SK-N-SH (cell line): ENCODE results near the gene PACSIN2. TPM values are rescaled to one million over a fixed set of nuclear protein-coding genes. Genes with fewer than 3 reads are reported as not detected.

Experiments
- CTCF ChIA-PET: fragments of 300-600, 350-600 bp; formaldehyde crosslinking; extraction: SDS; loops from one replicate; lab custom pipeline; 2021; lab: Yijun Ruan, JAX
- POLR2A ChIA-PET: fragments of 350-600 bp; sonication (Branson Sonifier 250); formaldehyde crosslinking; extraction: SDS; loops from one replicate; lab custom pipeline; 2020; ENCODE audit warnings: antibody characterized with exemption, inconsistent platforms; lab: Yijun Ruan, JAX
- DNase-seq: peaks from one replicate; pipeline ENCODE4 v3.0.0; 2012
- H2AFZ ChIP-seq: fragments of 200-600 bp; sonication (generic); 2 replicates; pipeline ENCODE4 v1.8.1; 2016; ENCODE audit warnings: antibody characterized with exemption, mild to moderate bottlenecking, low read depth
- H3F3A ChIP-seq: fragments of 200-600 bp; sonication (generic); replicated peaks from 2 replicates; pipeline ENCODE3; 2016; ENCODE audit warnings: antibody characterized with exemption, mild to moderate bottlenecking; ENCODE audit not compliant: insufficient read depth
- H3K27ac ChIP-seq, 2 experiments: fragments of 200-500 bp in 1 of 2; fragments of 200-600 bp in 1 of 2; sonication (Bioruptor generic) in 1 of 2; sonication (generic), shearing (Covaris generic) in 1 of 2; 2 replicates each; pipeline versions ENCODE4 v1.5.1 to v1.6.1; 2014 to 2016; ENCODE audit warnings: low read depth in 2 of 2, inconsistent platforms in 1 of 2, low read length in 1 of 2, mild to moderate bottlenecking in 1 of 2, mixed read lengths in 1 of 2
- H3K27me3 ChIP-seq: fragments of 200-600 bp; sonication (generic), shearing (Covaris generic); 2 replicates; pipeline ENCODE4 v1.6.1; 2016; ENCODE audit warnings: mixed run types; ENCODE audit not compliant: insufficient read depth
- H3K36me3 ChIP-seq, 2 experiments: fragments of 200-500 bp in 1 of 2; fragments of 200-600 bp in 1 of 2; sonication (Bioruptor generic) in 1 of 2; sonication (generic) in 1 of 2; replicated peaks in 1 of 2; 2 replicates each; pipeline versions ENCODE3 to v1.5.1; 2014 to 2016; ENCODE audit warnings: low read length in 1 of 2, mild to moderate bottlenecking in 1 of 2; ENCODE audit not compliant: insufficient read depth in 2 of 2, control insufficient read depth in 1 of 2
- H3K4me1 ChIP-seq, 2 experiments: fragments of 200-500 bp in 1 of 2; fragments of 200-600 bp in 1 of 2; sonication (Bioruptor generic) in 1 of 2; sonication (generic), shearing (Covaris generic) in 1 of 2; 2 replicates each; pipeline versions ENCODE4 v1.5.1 to v1.6.1; 2014 to 2016; ENCODE audit warnings: low read depth in 1 of 2, low read length in 1 of 2, mixed run types in 1 of 2; ENCODE audit not compliant: insufficient read depth in 2 of 2, control insufficient read depth in 1 of 2
- H3K4me2 ChIP-seq: fragments of 200-600 bp; sonication (generic), shearing (Covaris generic); 2 replicates; pipeline ENCODE4 v1.6.1; 2017; ENCODE audit warnings: mixed run types
- H3K4me3 ChIP-seq, 2 experiments: fragments of 200-500 bp in 1 of 2; fragments of 200-600 bp in 1 of 2; sonication (Bioruptor generic) in 1 of 2; sonication (generic), shearing (Covaris generic) in 1 of 2; 2 replicates each; pipeline versions ENCODE4 v1.5.1 to v1.8.1; 2014 to 2016; ENCODE audit warnings: low read depth in 2 of 2, inconsistent platforms in 1 of 2, low read length in 1 of 2, mild to moderate bottlenecking in 1 of 2, mixed read lengths in 1 of 2, moderate library complexity in 1 of 2
- H3K79me2 ChIP-seq: fragments of 200-600 bp; sonication (generic); 2 replicates; pipeline ENCODE4 v1.8.1; 2017; ENCODE audit warnings: mild to moderate bottlenecking; ENCODE audit not compliant: insufficient read depth
- H3K9ac ChIP-seq: fragments of 200-600 bp; sonication (generic); 2 replicates; pipeline ENCODE4 v1.6.1; 2017; ENCODE audit warnings: mixed run types
- H3K9me2 ChIP-seq: fragments of 200-600 bp; sonication (generic); 2 replicates; pipeline ENCODE4 v1.6.1; 2017; ENCODE audit warnings: mixed run types
- H3K9me3 ChIP-seq: fragments of 200-600 bp; sonication (generic); 2 replicates; pipeline ENCODE4 v1.6.1; 2017; ENCODE audit warnings: mixed run types, mild to moderate bottlenecking, moderate library complexity
- H4K20me1 ChIP-seq: fragments of 200-600 bp; sonication (generic); 2 replicates; pipeline ENCODE4 v1.6.1; 2017; ENCODE audit warnings: mild to moderate bottlenecking, mixed run types; ENCODE audit not compliant: insufficient read depth
- CTCF ChIP-seq: fragments of 200-600 bp; sonication (generic); IDR thresholded peaks from 2 replicates; pipeline ENCODE4 v1.6.1; 2017; ENCODE audit warnings: antibody characterized with exemption, mild to moderate bottlenecking, moderate library complexity
- ELF1 ChIP-seq: IDR thresholded peaks from 2 replicates; pipeline ENCODE4 v1.4.0; 2012
- EZH2phosphoT487 ChIP-seq: fragments of 200-600 bp; sonication (generic); IDR thresholded peaks from 2 replicates; pipeline ENCODE4 v1.6.1; 2017; ENCODE audit warnings: low read depth, mixed run types, mild to moderate bottlenecking, antibody characterized with exemption, moderate library complexity, borderline replicate concordance
- FOSL2 ChIP-seq: IDR thresholded peaks from 2 replicates; pipeline ENCODE4 v1.4.0; 2012; ENCODE audit warnings: low read depth, mild to moderate bottlenecking, moderate library complexity, borderline replicate concordance
- FOXJ3 ChIP-seq: sonication (generic); formaldehyde crosslinking; IDR thresholded peaks from 2 replicates; pipeline ENCODE4 v1.5.1; 2020; ENCODE audit warnings: mild to moderate bottlenecking, missing genetic modification reagents
- GATA2 ChIP-seq: sonication (generic); formaldehyde crosslinking; IDR thresholded peaks from 2 replicates; pipeline ENCODE4 v1.5.0; 2020; ENCODE audit warnings: mild to moderate bottlenecking, missing genetic modification reagents
- IRF3 ChIP-seq: fragments of 150-350 bp; IDR thresholded peaks from 2 replicates; pipeline ENCODE4 v1.6.1; 2016; ENCODE audit warnings: mild to moderate bottlenecking, low read depth, low read length
- MEF2A ChIP-seq: IDR thresholded peaks from 2 replicates; pipeline ENCODE4 v1.4.0; 2012; ENCODE audit warnings: low read depth, borderline replicate concordance
- PBX3 ChIP-seq: IDR thresholded peaks from 2 replicates; pipeline ENCODE4; 2012
- RFX5 ChIP-seq: IDR thresholded peaks from 2 replicates; pipeline ENCODE4 v1.6.1; 2012; ENCODE audit warnings: mild to moderate bottlenecking, improper control_type of control experiment, low read length
- SIN3A ChIP-seq: IDR thresholded peaks from 2 replicates; pipeline ENCODE4 v1.6.1; 2012; ENCODE audit warnings: low read depth, mild to moderate bottlenecking, low read length, moderate library complexity, borderline replicate concordance
- SMC3 ChIP-seq: IDR thresholded peaks from 2 replicates; pipeline ENCODE4 v1.6.1; 2012; ENCODE audit warnings: low read depth, low read length, improper control_type of control experiment
- TCF12 ChIP-seq: IDR thresholded peaks from 2 replicates; pipeline ENCODE4 v1.4.0; 2012
- TEAD4 ChIP-seq: IDR thresholded peaks from 2 replicates; pipeline ENCODE4 v1.4.0; 2012; ENCODE audit warnings: mild to moderate bottlenecking, borderline replicate concordance; ENCODE audit not compliant: insufficient read depth
- USF1 ChIP-seq: IDR thresholded peaks from 2 replicates; pipeline ENCODE4 v1.4.0; 2012; ENCODE audit warnings: low read depth, borderline replicate concordance
- YY1 ChIP-seq: IDR thresholded peaks from 2 replicates; pipeline ENCODE4 v1.4.0; 2012; ENCODE audit warnings: low read depth, mild to moderate bottlenecking
- WGBS: methylation state at CpG from one replicate; pipeline ENCODE4 v1.1.6; 2017; ENCODE audit warnings: low lambda C conversion rate; 5-methylcytosine and 5-hydroxymethylcytosine counted together
- polyA plus RNA-seq, 3 experiments: library from polyadenylated mRNA; depleted of rRNA; stranded (reverse); fragments of >200 nt; gene quantifications; 2 replicates each; pipeline ENCODE4 v1.2.3, GENCODE V29; 2012
- TF ChIP-seq, protein P1 (sequence below): fragments of 150-350 bp; IDR thresholded peaks from 2 replicates; pipeline ENCODE4 v1.6.1; 2017; ENCODE audit warnings: antibody characterized with exemption, low read length, low read depth, borderline replicate concordance

PACSIN2 gene
- polyA plus RNA-seq, 1 of the 3 experiments (the other 2 are of a cell fraction) = 60.5 TPM

GRCh38 chr22:43035250-43035649 is 20.3 kb upstream of the PACSIN2 start:
- Histone ChIP-seq H3K4me1 (no peaks in the 10 kb centered on the region; a peak in 1 of 4 replicates), H3K27ac (no peak overlapping the region), H2AFZ (no peak overlapping the region), H3K79me2 (no peaks in the 10 kb centered on the region), H3K27me3 (no peaks in the 10 kb centered on the region), H4K20me1 (no peaks in the 10 kb centered on the region), H3K9me3 (no peaks in the 10 kb centered on the region), H3K4me2 (no peak overlapping the region), H3F3A (no peaks in the 10 kb centered on the region), H3K9me2 (no peaks in the 10 kb centered on the region), H3K36me3 (no peaks in the 10 kb centered on the region), H3K4me3 (no peak overlapping the region), H3K9ac (no peak overlapping the region)
- no CpG with 5 or more reads among the region's 9 CpGs for WGBS
- ChIA-PET CTCF (interaction anchor here (3.7 kb wide), 1 partner anchor 168 kb away, joined by 15 read pairs; no protein-coding TSS in a partner anchor), POLR2A (no interaction called here)
- DNase-seq = no peak
- TF ChIP-seq RFX5 (no peak), GATA2 (CRISPR knock-in tag) (no peak), EZH2phosphoT487 (no peak), USF1 (no peak), SIN3A (no peak)
- TF ChIP-seq, protein P1, sequence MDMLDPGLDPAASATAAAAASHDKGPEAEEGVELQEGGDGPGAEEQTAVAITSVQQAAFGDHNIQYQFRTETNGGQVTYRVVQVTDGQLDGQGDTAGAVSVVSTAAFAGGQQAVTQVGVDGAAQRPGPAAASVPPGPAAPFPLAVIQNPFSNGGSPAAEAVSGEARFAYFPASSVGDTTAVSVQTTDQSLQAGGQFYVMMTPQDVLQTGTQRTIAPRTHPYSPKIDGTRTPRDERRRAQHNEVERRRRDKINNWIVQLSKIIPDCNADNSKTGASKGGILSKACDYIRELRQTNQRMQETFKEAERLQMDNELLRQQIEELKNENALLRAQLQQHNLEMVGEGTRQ = no peak

- no peaks in the 10 kb centered on the region; a peak in 1 of 4 replicates for H3K4me1 ChIP-seq
- no peak for TF ChIP-seq TEAD4
- no peak for TF ChIP-seq FOSL2
- no peak for TF ChIP-seq TCF12
- TF ChIP-seq MEF2A = no peak
- TF ChIP-seq, protein P1 = no peak
- TF ChIP-seq CTCF = no peak
- TF ChIP-seq PBX3 = no peak
- no peak for TF ChIP-seq GATA2 (CRISPR knock-in tag)
- no peak for TF ChIP-seq FOXJ3
- no peak for TF ChIP-seq SMC3
- no peak for TF ChIP-seq ELF1
- no peak for TF ChIP-seq YY1
- no peak for TF ChIP-seq IRF3
- TF ChIP-seq, all 33 proteins: peak for 0
- 63% methylated on average over 3 of the region's 3 CpGs for WGBS
- Histone ChIP-seq H3F3A (no peaks in the 10 kb centered on the region), H3K9me2 (no peaks in the 10 kb centered on the region), H2AFZ (no peak overlapping the region), H3K9me3 (no peaks in the 10 kb centered on the region), H3K4me2 (no peak overlapping the region), H3K27me3 (no peaks in the 10 kb centered on the region), H3K9ac (no peak overlapping the region), H4K20me1 (no peaks in the 10 kb centered on the region), H3K27ac (no peak overlapping the region), H3K79me2 (no peaks in the 10 kb centered on the region), H3K4me3 (no peak overlapping the region), H3K36me3 (no peaks in the 10 kb centered on the region)
- ChIA-PET POLR2A (no interaction called here), CTCF (no interaction called here)
- DNase-seq = no peak
Observed at GRCh38 chr22:43031617-43032016, 16.7 kb upstream of the PACSIN2 start.
